DND-41 (cell line): ENCODE measurements around the gene HSD17B3.
"Not testable (repeated sequence)": the region's sequence is repeated elsewhere in the genome, so short reads cannot be mapped to it uniquely, and the experiment has no call there.

Experiments used
- ATAC-seq: fragments of 200-7000 bp; cut with Tn5 transposase; 3 replicates; pipeline ENCODE4 v1.9.1; 2021; ENCODE audit warnings: low read depth; ENCODE audit not compliant: insufficient read depth
- DNase-seq: peaks from one replicate; pipeline ENCODE4 v3.0.0-alpha.2; 2020
- H2AFZ ChIP-seq: 2 replicates; pipeline ENCODE4 v1.6.0; 2012; ENCODE audit warnings: low read depth, low read length
- H3K27ac ChIP-seq: 2 replicates; pipeline ENCODE4 v1.5.1; 2012; ENCODE audit warnings: low read length, inconsistent platforms
- H3K27me3 ChIP-seq: fragments of 200-600 bp; sonication (generic); 2 replicates; pipeline ENCODE4 v1.6.0; 2012; ENCODE audit warnings: low read length, mild to moderate bottlenecking, inconsistent platforms; ENCODE audit not compliant: insufficient read depth, poor library complexity
- H3K36me3 ChIP-seq: 2 replicates; pipeline ENCODE4 v1.5.1; 2012; ENCODE audit warnings: low read length, inconsistent platforms; ENCODE audit not compliant: insufficient read depth
- H3K4me1 ChIP-seq: 2 replicates; pipeline ENCODE4 v1.5.1; 2012; ENCODE audit warnings: mild to moderate bottlenecking, low read length; ENCODE audit not compliant: insufficient read depth
- H3K4me2 ChIP-seq: 2 replicates; pipeline ENCODE4 v1.6.0; 2012; ENCODE audit warnings: mild to moderate bottlenecking, moderate library complexity, low read length, inconsistent platforms; ENCODE audit not compliant: insufficient read depth
- H3K4me3 ChIP-seq, 2 experiments: fragments of 200-600 bp in 1 of 2; shearing (Covaris generic) in 1 of 2; 2 replicates each; pipeline ENCODE4 v1.5.1; 2012 to 2016; ENCODE audit warnings: inconsistent platforms in 2 of 2, low read length in 2 of 2, mild to moderate bottlenecking in 2 of 2, low read depth in 1 of 2, moderate library complexity in 1 of 2
- H3K79me2 ChIP-seq: 2 replicates; pipeline ENCODE4 v1.6.0; 2012; ENCODE audit warnings: low read length, inconsistent platforms; ENCODE audit not compliant: insufficient read depth
- H3K9ac ChIP-seq: 2 replicates; pipeline ENCODE4 v1.6.0; 2012; ENCODE audit warnings: low read depth, mild to moderate bottlenecking, inconsistent platforms, low read length, moderate library complexity
- H3K9me3 ChIP-seq: 2 replicates; pipeline ENCODE4 v1.5.1; 2012; ENCODE audit warnings: low read length, moderate library complexity, mild to moderate bottlenecking, inconsistent platforms; ENCODE audit not compliant: insufficient read depth, severe bottlenecking
- H4K20me1 ChIP-seq: 2 replicates; pipeline ENCODE4 v1.6.0; 2012; ENCODE audit warnings: low read length; ENCODE audit not compliant: insufficient read depth
- CTCF ChIP-seq: IDR thresholded peaks from 2 replicates; pipeline ENCODE4 v1.5.1; 2012; ENCODE audit warnings: borderline replicate concordance, low read length, moderate library complexity, mild to moderate bottlenecking; ENCODE audit not compliant: poor library complexity, severe bottlenecking; ENCODE audit errors: extremely low read depth
- EZH2 ChIP-seq: IDR thresholded peaks from 3 replicates; pipeline ENCODE4 v1.6.1; 2012; ENCODE audit warnings: borderline replicate concordance, low read depth, mild to moderate bottlenecking, moderate library complexity, low read length, inconsistent platforms; ENCODE audit not compliant: severe bottlenecking

HSD17B3 gene

GRCh38 chr9:96242811-96243210 is 59.2 kb downstream of the HSD17B3 start:
- no peak for ATAC-seq
- TF ChIP-seq EZH2 = no peak
- TF ChIP-seq CTCF = no peak
- no peaks in the 10 kb centered on the region for H3K36me3 ChIP-seq
- peaks cover 4% of the 10 kb centered on the region; the same call in 1 of the 2 replicates for H3K4me1 ChIP-seq
- H3K4me3 ChIP-seq = no peak overlapping the region
- no peaks in the 10 kb centered on the region for H3K79me2 ChIP-seq
- H3K4me2 ChIP-seq = no peak overlapping the region
- H4K20me1 ChIP-seq = peaks cover 19% of the 10 kb centered on the region
- H3K27me3 ChIP-seq = peaks cover 11% of the 10 kb centered on the region
- no peak for DNase-seq
- H2AFZ ChIP-seq = no peak overlapping the region
- no peak overlapping the region for H3K9ac ChIP-seq
- no peak overlapping the region for H3K27ac ChIP-seq
- no peaks in the 10 kb centered on the region for H3K9me3 ChIP-seq

GRCh38 chr9:96241391-96241809 is 60.6 kb downstream of the HSD17B3 start:
- Histone ChIP-seq H3K9ac (no peak overlapping the region), H3K36me3 (no peaks in the 10 kb centered on the region), H3K9me3 (no peaks in the 10 kb centered on the region), H3K4me2 (no peak overlapping the region), H4K20me1 (peaks cover 19% of the 10 kb centered on the region), H3K4me1 (peaks cover 4% of the 10 kb centered on the region; the same call in 1 of the 2 replicates), H3K79me2 (no peaks in the 10 kb centered on the region), H3K27me3 (peaks cover 17% of the 10 kb centered on the region), H2AFZ (no peak overlapping the region), H3K4me3 (no peak overlapping the region), H3K27ac (no peak overlapping the region)
- peak; percentile 96 for ATAC-seq
- no peak for TF ChIP-seq EZH2
- TF ChIP-seq CTCF = no peak
- DNase-seq = peak; percentile 67

GRCh38 chr9:96236854-96237550 is 65.0 kb downstream of the HSD17B3 start:
- TF ChIP-seq CTCF (no peak), EZH2 (no peak)
- Histone ChIP-seq H3K79me2 (no peaks in the 10 kb centered on the region), H4K20me1 (peaks cover 6% of the 10 kb centered on the region), H2AFZ (no peak overlapping the region), H3K36me3 (no peaks in the 10 kb centered on the region), H3K27ac (no peak overlapping the region), H3K9me3 (no peaks in the 10 kb centered on the region), H3K9ac (no peak overlapping the region), H3K27me3 (peaks cover 24% of the 10 kb centered on the region), H3K4me3 (no peak overlapping the region), H3K4me2 (no peak overlapping the region), H3K4me1 (peaks cover 4% of the 10 kb centered on the region; the same call in 1 of the 2 replicates)
- ATAC-seq = no peak
- no peak for DNase-seq

- H3K9ac ChIP-seq, H3K9me3 ChIP-seq, H3K27ac ChIP-seq, H3K4me1 ChIP-seq, H4K20me1 ChIP-seq, H3K36me3 ChIP-seq, H3K4me2 ChIP-seq, H3K4me3 ChIP-seq, H2AFZ ChIP-seq, ATAC-seq, DNase-seq, H3K79me2 ChIP-seq: not testable (repeated sequence)
- peaks cover 24% of the 10 kb centered on the region for H3K27me3 ChIP-seq
Measured at GRCh38 chr9:96236337-96236736, 65.6 kb downstream of the HSD17B3 start.
